Activated CD8-positive, alpha-beta memory T cell treated with anti-CD3 and anti-CD28 coated beads for 4 hours (primary cell): ENCODE results near the gene SNX8.

Source experiments
- DNase-seq, 2 donors: peaks; one replicate each; pipeline ENCODE4 v3.0.0-alpha.2; 2020; ENCODE audit warnings: low read depth in 2 of 2

The SNX8 gene

GRCh38 chr7:2245883-2246675 lies 68.2 kb downstream of the SNX8 start:
- DNase-seq, result no peak

- DNase-seq, result no peak
Measured at GRCh38 chr7:2244404-2244995, 69.7 kb downstream of the SNX8 start.

DNA sequence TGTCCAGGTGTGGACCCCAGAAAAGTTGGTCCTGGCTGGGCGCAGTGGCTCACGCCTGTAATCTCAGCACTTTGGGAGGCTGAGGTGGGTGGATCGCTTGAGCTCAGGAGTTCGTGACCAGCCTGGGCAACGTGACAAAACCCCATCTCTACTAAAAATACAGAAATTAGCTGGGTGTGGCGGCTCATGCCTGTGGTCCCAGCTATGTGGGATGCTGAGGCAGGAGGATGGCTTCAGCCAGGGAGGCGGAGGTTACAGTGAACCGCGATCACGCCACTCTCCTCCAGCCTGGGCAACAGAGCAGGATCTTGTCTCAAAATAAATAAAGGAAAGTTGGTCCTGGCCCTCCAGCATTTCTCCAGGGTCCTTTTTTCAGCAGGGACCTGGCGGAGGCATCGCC lies 70.8 kb downstream of the SNX8 start:
- DNase-seq, result no peak

GRCh38 chr7:2242541-2243429 lies 71.5 kb downstream of the SNX8 start:
- DNase-seq, result no peak

DNA sequence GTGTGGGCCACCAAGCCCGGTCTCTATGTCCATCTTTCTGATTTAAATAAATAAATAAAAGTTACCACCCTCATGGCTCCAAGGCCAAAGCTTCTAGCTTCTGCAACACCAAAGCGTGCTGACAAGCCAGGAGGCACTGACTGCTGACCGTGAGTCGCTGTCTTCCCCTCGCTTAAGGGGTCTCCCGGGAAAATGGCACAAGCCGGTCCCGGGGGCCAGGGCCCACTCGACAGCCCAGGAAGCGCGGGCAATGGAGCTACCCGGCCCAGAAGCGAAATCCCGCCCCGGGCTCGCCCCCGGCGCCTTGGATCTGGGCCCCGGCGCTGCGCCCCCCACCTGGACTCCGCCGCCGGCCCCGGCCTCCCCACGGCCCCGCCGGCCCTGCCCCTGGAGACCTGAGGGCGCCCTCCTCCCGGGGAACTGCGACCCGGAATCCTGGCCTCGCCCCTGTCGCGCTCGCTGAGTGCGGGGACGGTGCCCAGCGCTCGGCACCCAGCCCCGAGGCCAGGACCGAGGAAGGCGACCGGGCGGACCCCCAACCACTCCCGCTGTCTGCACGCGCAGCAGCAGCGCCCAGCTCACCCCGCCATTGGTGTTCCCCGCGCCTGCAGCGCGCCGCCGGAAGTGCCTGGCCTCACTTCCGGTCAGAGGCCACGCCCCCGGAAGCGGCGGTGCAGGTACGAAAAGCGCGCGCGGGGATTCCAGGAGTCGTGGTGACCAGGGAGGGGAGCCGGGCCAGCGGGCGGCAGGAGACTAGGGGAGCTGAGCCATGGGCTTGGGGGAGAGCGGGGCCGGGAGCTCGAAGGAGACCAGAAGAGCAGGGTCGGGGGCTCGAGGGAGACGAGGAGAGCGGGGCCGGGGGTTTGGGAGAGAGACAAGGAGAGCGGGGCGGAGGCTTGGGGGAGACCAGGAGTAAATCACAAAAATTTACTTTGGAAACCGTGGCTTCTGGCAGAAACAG lies 72.4 kb downstream of the SNX8 start, which contains the start of the genes MRM2 and NUDT1:
Gene MRM2, minus strand, starts transcription at position 626 of the 961 bp plus-strand sequence. Its CDS starts 36 bp downstream, at position 590.
Gene NUDT1, plus strand, starts transcription at position 647 of the 961 bp plus-strand sequence. CDS start 2,349 bp downstream, outside the sequence.
- DNase-seq, result peak; percentile 38 to 46

- no peak for DNase-seq
Measured at GRCh38 chr7:2239242-2239641, 75.0 kb downstream of the SNX8 start.

GRCh38 chr7:2237109-2237602 lies 77.1 kb downstream of the SNX8 start:
- DNase-seq, result no peak

GRCh38 chr7:2233926-2234325 lies 80.3 kb downstream of the SNX8 start:
- no peak for DNase-seq

- peak; percentile 66 to 74 for DNase-seq
Measured at GRCh38 chr7:2232766-2233520, 81.3 kb downstream of the SNX8 start, which contains the start of gene MAD1L1. Gene MAD1L1 (minus strand): TSS chr7:2232945. CDS start chr7:2230133, 2,812 bp downstream.

GRCh38 chr7:2231992-2232765 lies 82.1 kb downstream of the SNX8 start:
- no peak for DNase-seq

- DNase-seq, result no peak
Measured at GRCh38 chr7:2230882-2231281, 83.4 kb downstream of the SNX8 start.

DNA sequence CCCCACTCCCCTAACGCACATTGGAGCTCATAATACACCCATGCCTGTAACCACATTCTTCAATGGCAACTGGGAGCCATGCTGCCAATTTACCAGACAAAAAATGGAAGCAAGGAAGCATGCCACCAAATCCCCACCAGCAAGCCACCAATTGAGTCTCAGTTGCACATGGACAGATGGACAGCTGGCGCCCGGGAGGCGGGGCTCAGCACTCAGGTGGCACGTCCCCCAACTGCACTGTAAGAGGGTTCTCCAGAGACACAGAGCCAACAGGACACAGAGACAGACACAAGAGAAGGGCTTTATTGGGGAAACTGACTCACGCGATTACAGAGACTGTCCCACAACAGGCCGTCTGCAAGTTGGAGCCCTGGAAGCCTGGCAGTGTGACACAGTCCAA lies 84.0 kb downstream of the SNX8 start:
- no peak for DNase-seq

DNA sequence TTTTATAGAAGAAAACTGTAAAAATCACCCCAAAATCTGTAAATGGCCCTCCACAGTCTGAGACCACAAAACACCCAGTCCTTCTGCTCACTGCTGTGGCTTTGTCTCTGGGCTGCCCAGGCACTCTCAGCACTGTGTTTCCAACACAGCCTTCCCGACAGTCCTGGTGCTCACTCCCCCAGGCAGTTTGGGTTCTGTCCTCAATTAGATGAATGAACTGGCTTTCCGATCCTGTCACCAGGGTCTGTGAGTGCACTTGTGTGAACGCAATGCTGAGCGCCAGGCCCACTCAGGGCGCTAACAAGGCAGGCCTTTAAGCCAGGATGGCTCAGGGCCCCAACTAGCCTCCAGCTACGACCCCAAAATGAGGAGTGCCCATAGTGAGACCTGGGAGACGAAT lies 84.8 kb downstream of the SNX8 start:
- DNase-seq, result no peak

- no peak for DNase-seq
Measured at GRCh38 chr7:2228921-2229320, 85.3 kb downstream of the SNX8 start.

DNA sequence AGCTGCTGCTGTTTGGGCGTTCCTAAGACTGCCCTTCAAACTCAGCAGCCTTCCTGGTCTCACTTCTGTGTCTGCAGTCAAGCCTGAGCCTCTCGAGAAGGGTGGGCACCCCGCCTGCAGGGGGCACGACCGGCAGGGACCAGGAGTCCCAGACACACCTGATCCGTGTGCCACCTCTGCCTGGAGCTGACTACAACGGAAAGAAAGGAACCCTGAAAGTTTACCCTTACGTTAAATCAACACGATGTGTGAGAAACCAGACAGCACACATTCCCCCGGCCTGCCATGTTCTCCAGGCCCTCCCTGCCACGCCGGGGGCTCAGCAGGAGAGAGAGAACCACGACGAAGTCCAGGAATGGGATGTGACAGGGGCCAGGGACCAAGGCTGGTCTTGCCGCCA lies 86.5 kb downstream of the SNX8 start:
- DNase-seq, result no peak

- DNase-seq, result no peak
Measured at GRCh38 chr7:2225830-2226229, 88.4 kb downstream of the SNX8 start.

DNA sequence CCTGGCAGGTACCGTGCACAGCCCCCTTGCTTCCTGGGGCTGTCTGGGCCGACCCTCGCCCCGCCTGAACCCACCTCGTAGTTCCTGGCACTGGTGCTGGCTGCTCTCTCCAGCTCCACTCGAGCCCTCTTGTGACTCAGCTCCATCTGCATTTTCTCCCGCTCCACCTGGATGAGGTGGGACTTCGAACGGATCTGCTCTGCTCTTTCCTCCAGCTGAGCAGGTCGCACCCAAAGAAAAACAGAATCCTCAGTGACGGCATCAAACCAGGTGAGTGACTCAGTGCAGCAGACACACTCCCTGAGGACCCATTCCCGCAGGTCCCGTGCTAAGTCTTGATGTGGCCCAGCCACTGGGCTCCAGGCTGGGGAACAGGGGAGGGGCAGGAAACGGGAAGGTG lies 88.9 kb downstream of the SNX8 start:
- no peak for DNase-seq

- DNase-seq, result no peak
Measured at GRCh38 chr7:2224934-2225333, 89.3 kb downstream of the SNX8 start.

DNA sequence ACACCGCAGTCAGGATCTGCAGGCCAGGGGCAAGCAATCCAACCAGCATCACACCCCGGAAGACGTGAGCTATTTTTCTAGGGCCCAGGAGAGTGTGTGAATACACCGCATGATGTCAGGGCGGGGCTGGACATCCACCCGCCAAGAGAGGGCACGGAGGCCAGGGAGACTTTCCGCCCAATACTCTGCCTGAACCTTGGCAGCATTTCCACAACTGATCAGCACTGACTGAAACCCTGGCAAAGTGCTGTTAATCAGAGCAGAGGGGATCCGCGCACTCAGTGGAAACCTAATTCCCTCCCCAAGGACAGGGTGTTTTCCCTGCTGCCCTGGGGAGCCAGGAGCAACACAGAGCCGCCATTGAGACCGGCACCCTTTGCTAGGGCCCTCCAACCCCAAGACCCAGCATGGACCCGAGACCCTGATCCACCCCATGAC lies 89.7 kb downstream of the SNX8 start:
- DNase-seq, result no peak
